WTC11 (cell line): ENCODE results near the gene RAB3IP.

Source experiments
- CREM ChIP-seq: sonication (generic); formaldehyde crosslinking; IDR thresholded peaks from 2 replicates; pipeline ENCODE4 v1.8.1; 2022; ENCODE audit warnings: mild to moderate bottlenecking, missing genetic modification reagents, moderate library complexity
- CTCF ChIP-seq: fragments of 200-600 bp; IDR thresholded peaks from 2 replicates; pipeline ENCODE4 v1.8.0; 2022; ENCODE audit warnings: antibody characterized with exemption
- ELF4 ChIP-seq: sonication (generic); formaldehyde crosslinking; IDR thresholded peaks from 2 replicates; pipeline ENCODE4 v1.8.1; 2022; ENCODE audit warnings: low read depth, mild to moderate bottlenecking, moderate library complexity, missing genetic modification reagents
- ETV6 ChIP-seq: sonication (generic); formaldehyde crosslinking; IDR thresholded peaks from 2 replicates; pipeline ENCODE4 v1.8.1; 2022; ENCODE audit warnings: mild to moderate bottlenecking, missing genetic modification reagents
- FOXP4 ChIP-seq: sonication (generic); formaldehyde crosslinking; IDR thresholded peaks from 2 replicates; pipeline ENCODE4 v1.8.0; 2022; ENCODE audit warnings: mild to moderate bottlenecking, missing genetic modification reagents
- GRHL2 ChIP-seq: fragments of 250-450 bp; sonication (Bioruptor Pico); IDR thresholded peaks from 2 replicates; pipeline ENCODE4 v1.8.0; 2022; ENCODE audit warnings: mild to moderate bottlenecking, moderate library complexity; ENCODE audit not compliant: insufficient replicate concordance, severe bottlenecking
- JUN ChIP-seq: sonication (generic); formaldehyde crosslinking; IDR thresholded peaks from 2 replicates; pipeline ENCODE4 v1.8.0; 2023; ENCODE audit warnings: mild to moderate bottlenecking, missing genetic modification reagents
- MLX ChIP-seq: sonication (generic); formaldehyde crosslinking; IDR thresholded peaks from 2 replicates; pipeline ENCODE4 v1.8.1; 2023; ENCODE audit warnings: mild to moderate bottlenecking, missing genetic modification reagents, moderate library complexity
- MXD4 ChIP-seq: fragments of 250-450 bp; sonication (Bioruptor Pico); IDR thresholded peaks from 2 replicates; pipeline ENCODE4 v1.8.0; 2021; ENCODE audit warnings: mild to moderate bottlenecking, moderate library complexity, borderline replicate concordance
- NR1H2 ChIP-seq: sonication (generic); formaldehyde crosslinking; IDR thresholded peaks from 2 replicates; pipeline ENCODE4 v1.9.0; 2021; ENCODE audit warnings: mild to moderate bottlenecking, moderate library complexity, missing genetic modification reagents
- TCF7 ChIP-seq: sonication (generic); formaldehyde crosslinking; IDR thresholded peaks from 2 replicates; pipeline ENCODE4 v1.8.0; 2022; ENCODE audit warnings: mild to moderate bottlenecking, low read depth, missing genetic modification reagents, moderate library complexity
- ZBTB43 ChIP-seq: sonication (generic); formaldehyde crosslinking; IDR thresholded peaks from 2 replicates; pipeline ENCODE4 v1.8.1; 2023; ENCODE audit warnings: mild to moderate bottlenecking, missing genetic modification reagents

GRCh38 chr12:69720750-69721149 is 17.9 kb upstream of the RAB3IP start:
- no peak for TF ChIP-seq CTCF
- no peak for TF ChIP-seq ELF4 (CRISPR knock-in tag)
- no peak for TF ChIP-seq MXD4 (CRISPR knock-in tag)
- TF ChIP-seq NR1H2, result no peak
- no peak for TF ChIP-seq JUN (CRISPR knock-in tag)
- TF ChIP-seq MLX (CRISPR knock-in tag), result no peak
- no peak for TF ChIP-seq GRHL2 (CRISPR knock-in tag)
- TF ChIP-seq ZBTB43 (CRISPR knock-in tag), result no peak
- no peak for TF ChIP-seq CREM (CRISPR knock-in tag)
- TF ChIP-seq FOXP4, result no peak
- no peak for TF ChIP-seq TCF7
- no peak for TF ChIP-seq ETV6 (CRISPR knock-in tag)
